GM21360 (cell line): ENCODE measurements around the gene LPCAT1.
"Not testable (repeated sequence)": the region's sequence is repeated elsewhere in the genome, so short reads cannot be mapped to it uniquely, and the experiment has no call there.

Source experiments
- ATAC-seq: cut with Tn5 transposase; IDR thresholded peaks from one replicate; pipeline ENCODE4 v1.9.1; 2021; ENCODE audit warnings: mild to moderate bottlenecking, moderate library complexity; ENCODE audit not compliant: unreplicated experiment

The LPCAT1 gene

DNA sequence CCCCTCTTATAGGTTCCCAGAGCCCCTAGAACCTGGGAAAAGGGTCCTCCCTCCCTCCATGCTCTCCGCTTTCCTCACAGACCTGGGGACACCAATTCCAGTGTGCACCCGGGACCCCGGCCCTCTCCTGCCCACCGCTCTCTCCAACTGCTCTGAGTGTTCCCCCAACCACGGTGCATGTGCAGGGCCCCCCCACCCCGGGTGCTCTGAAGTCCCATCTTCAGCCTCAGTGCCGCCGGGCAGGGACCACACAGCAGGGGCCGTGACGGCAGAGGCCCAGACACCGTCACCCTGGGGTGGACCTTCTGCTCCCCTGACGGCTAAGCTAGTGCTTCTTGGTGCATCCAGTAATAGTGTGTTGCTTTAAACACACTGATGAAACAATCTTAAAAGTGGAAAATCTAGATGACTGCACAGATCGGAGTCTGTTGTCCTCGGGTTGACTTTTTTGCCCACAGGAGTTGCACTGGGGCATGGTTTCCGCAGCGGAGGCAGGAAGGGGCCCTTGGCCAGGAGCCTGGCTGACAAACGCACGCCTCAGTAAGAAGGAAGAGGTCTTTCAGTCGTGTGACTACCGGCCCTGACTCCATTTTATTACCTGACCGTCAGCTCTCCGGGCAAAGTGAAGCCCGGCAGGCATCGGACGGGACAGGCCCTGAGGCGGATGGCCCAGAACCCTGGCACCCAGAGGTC lies 42.3 kb downstream of the LPCAT1 start:
- no peak for ATAC-seq

DNA sequence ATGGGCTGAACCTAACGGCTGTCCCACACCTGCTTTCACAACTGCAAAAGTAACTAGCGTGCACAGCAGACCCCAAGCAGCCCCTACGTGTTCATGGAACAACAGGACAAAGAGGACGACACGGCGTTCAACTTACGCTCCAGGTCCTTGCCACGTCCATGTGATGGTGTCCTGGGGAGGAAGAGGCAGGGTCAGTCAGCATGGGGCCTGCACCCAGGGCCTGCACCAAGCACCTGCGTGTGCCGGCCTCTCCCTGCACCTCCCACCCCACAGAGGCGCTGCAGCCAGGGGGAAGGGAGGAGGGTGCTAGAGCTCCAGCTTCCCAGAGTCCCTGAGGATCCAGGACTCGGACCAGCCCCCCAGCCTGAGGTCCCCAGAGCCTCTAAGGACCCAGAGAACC lies 43.0 kb downstream of the LPCAT1 start:
- ATAC-seq = no peak

DNA sequence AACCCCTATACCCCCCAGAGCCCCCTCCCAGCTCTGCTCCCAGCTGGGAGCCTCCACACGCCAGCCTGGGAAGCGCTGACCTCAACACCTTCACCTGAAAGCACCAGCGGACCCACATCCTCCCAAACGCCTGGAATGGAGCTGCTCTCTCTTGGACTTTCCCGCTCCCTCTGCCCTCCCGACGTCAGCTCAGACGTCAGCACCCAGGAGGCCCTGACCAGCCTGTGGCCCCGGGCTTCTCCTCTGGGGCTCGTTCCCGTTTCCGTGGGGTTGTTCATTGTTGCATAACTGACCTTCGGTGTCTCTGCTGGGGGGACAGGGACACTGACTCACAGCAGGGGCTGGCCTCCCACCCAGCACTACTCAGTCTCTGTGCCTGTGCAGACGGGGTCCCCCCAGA lies 43.5 kb downstream of the LPCAT1 start:
- peak; percentile 29 for ATAC-seq

DNA sequence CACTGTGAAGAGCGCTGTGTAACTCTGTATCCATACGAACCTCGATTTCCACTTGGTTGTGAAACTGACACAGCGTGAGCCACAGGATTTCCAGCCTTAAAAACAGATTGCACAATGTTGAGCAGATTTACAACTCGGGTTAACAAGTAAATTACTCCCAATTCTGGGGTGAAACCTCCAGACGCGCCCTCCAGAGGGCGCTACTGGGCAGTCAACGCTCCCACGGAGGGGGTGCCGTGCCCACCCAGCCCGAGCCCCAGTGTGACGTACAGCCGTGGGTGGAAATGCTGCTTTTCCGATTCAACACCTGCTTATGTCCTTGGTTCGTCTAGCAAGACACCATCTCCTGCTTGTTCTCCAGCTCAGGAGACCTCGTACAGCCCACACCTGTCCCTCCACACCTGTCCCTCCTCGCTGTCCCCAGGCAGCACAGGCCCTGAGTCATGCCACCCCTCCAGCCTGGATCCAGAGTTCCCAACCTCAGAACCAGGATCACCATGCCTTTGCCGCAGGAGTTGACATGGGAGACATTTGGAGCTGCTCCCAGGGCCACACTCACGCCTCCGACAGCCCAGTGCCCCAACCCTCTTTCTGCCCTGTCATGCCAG lies 44.1 kb downstream of the LPCAT1 start:
- ATAC-seq = no peak

DNA sequence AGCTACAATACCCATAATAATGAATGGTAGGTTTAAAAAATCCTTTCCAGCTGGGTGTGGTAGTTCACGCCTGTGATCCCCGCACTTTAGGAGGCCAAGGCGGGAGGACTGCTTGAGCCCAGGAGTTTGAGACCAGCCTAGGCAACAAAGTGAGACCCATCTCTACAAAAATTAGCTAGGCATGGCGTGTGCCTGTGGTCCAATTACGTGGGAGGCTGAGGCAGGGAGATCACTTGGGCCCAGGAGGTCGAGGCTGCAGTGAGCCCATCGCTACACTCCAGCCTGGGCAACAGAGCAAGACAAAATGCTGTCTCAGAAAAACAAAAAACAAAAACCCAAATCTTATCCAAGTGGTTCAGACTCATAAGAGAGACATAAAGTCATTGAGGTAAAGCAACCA lies 44.7 kb downstream of the LPCAT1 start:
- no peak for ATAC-seq

DNA sequence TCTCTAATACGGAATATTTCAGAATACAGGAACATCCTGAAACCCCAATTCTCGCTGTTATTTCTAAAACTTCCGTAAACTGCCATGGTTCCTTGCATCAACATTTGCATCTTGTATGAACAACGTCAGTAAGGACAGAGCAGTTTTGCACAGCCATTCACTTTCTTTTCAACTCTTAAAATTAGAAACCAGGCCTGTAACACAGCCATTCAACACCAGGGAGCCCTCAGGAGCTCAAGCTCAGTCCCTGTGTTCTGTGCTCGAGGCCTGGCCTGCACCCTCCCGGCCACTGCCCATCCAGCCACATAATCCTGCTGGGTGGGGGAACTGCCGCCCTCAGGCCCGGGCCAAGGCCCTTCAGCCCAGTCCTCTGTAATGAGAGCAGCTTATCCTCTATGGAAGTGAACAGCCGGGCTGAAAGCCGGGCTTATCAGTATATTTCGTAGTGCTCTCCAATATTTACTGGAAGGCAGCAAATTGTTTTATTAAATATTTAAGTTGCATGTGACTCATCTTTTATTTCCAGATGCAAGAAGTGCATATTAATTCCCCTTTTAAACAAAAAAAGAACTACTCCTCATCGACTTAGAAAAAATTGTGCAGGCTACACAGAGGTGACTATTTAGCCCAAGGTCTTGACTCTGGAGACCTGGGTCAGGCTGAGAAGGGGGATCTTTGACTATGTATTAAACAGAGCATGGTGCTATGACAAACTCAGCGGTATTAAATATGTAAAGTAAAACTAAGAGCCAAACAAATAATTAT lies 45.3 kb downstream of the LPCAT1 start:
- no peak for ATAC-seq

DNA sequence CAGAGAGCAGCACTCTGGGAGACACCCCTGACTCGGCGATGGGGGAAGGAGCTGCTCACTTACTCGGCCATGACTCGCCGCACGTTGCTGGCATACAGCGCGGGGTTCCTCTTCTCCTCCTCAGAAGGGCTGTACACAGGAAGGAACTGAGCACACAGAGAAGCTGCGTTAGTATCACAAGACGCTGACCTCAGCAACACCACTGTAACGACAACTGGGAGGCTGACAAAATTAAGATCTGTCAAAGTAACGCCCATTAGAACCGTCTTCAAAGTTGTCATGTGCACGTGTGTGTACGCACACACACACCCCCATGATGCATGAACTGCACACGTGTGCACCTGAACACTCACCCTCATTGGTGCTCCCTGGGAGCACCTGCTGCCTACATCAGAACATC lies 46.4 kb downstream of the LPCAT1 start:
- ATAC-seq = no peak

DNA sequence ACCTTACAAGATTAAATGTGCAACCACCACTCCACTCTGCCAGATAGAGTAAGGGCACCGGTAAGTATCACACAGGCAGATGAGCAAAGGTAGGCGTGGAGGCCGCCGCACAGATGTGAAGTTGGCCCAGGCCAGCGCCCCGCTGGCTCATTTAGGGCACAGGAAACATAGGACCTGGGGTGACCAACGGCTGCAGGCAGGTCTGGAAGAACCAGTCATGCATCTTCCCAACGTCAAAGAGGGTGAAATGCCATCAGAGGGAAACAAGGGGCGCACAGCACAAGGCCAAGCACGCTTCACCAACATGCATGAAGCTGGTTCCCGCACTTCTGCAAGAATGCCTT lies 46.8 kb downstream of the LPCAT1 start:
- no peak for ATAC-seq

DNA sequence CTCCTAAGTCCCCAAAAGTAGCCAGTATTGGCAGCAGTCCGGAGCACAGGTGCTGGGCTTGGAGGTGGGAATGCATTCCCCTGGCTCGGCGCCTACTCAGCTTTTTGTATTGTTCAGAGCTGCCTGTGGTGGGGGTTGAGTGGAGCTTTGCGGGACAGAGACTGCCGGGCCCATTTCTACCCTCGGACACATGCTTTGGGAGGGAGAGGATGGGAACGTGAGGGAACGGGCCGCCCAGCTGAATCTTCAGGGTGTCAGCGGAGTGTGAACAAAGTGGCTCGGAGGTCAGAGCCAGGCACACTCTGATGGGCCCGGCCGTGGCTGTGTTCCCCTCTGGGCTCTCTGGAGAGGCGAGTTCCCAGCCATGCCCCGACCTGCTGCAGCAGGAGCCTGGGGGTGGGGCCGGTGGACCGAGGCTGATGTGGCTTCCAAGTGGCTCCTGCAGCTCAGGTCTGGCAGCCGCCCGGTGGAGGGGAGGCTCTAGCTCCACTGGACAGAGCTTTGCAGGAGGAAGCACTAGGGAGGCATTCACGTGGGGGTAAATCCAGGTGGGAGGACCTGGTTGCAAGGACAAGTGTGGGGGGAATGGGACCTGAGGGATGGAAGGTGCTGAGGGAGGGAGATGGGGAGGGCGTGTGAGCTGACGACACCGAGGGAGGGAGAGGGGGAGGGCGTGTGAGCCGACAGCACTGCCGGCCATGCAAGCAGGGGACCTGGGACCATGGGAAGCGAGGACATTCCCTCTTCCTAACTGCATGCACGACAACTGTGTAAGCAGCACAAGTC lies 47.4 kb downstream of the LPCAT1 start:
- no peak for ATAC-seq

DNA sequence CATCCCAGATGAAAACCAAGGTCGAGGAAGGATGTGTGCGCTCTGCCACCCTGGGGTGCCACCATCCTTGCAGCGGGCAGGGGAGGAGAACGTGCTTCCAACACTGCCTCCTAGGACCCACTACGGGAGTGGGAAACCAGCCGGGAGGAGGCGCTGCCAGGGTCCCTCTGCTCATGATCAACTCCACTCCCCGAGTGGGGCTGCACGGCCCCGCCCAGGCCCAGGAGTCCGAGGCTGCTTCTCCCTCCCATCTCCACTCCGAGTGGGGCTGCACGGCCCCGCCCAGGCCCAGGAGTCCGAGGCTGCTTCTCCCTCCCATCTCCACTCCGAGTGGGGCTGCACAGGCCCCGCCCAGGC lies 48.2 kb downstream of the LPCAT1 start:
- not testable (repeated sequence) for ATAC-seq

DNA sequence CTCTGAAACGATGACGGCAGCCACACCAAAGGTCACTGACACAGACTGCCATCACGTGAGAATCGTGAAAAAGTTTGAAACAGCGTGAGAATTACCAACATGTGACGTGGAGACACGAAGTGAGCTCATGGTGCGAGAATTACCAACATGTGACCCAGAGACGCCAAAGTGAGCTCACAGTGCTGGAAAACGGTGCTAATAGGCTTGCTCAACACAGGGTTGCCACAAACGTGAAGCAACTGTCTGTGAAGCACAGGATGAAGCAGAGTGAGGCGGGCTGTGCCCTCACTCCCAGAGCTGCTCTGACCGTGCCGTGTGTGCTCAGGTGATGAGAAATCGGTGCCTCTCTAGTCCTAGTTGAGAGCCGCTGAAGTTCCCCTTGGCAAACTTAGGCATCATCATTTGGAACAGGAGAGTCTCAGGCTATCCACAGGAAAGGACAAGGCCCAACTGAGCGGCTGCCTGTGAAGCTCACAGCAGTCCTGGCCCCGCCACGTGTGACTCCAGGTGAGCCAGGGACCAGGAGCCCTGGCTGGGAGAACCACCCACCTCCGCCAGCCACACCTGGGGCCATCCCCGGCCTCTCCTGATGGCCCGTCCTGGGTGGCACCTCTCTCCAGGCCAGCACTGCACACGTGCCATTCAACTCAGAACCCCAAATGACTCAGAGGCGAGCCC lies 48.8 kb downstream of the LPCAT1 start:
- no peak for ATAC-seq

DNA sequence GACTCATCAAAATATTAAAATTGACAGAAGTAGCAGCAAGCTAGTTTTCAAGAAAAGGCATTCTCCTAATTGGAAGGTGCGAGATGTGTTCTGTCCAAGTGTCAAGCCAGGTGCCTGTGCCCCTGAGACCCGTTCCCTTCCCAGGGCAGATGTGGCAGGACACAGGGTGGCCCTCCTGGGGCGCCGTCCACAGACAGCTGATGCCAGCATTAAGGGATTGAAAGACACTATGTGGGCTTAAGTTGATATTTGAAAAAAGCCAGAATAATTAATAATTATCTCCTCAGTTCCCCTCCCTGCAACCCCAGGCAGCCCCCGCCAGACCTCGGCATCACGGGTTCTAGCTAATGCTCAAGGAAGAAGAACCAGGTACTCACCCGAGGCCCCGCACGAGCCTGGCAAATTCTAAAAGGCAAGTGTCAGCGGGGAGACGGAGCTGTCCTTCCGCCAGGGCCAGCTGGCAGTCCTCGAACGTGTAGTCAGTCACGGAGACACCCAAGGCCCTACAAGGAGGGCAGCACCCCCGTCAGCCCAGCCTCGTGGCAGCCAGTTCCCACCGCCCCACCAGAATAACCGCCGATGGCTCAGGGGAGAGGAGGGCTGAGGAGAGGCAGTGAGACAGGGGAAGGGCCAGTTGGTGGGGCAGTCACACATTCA lies 49.4 kb downstream of the LPCAT1 start:
- ATAC-seq = no peak

DNA sequence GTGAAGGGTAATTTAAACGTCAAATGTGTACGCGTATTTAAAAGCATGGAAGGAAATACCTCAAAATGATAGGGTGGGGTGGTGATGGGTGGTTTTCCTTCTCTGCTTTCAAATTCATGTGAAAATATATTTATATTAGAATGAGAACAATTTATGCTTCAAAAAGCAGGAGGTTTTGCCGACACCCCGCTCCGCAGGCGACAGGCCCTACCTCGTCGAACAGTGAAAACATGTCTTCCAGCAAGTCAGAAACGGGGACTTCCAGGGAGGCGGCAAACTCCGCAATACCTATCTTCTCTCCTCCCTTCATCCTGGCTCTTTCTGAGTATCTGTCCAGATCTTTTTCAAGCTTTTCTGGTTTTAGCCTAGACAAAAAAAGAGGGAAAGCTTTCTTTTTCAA lies 50.0 kb downstream of the LPCAT1 start:
- no peak for ATAC-seq

DNA sequence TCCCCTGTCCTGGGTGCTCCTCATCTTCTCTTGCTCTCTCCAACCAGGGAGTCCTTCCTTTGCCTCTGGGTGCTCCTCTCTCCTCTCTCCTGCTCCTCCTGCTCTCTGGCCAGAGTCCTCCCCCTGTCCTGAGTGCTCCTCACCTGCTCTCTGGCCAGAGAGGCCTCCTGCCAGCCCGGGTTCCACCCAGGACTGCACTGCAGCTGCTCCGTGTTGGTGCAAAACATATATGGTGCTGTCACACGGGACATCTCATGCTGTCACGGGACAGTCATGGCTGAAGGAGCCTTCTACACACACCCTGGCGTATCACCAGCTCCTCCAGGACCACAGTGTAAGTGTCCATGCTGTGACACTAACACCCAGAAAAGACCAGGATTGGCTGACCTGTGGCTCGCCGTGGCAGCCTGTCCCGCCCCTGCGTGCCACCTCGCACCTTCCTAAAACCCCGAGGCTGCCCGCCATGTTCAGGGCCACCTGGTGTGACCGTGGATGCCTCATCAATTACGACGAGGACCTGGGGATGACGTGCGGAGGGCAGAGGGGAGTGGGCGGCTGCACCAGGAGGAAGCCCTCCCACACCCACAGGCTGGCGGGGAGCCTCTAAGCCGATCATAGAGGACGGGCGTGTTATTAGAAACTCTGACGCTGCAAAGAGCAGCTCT lies 50.7 kb downstream of the LPCAT1 start:
- ATAC-seq = no peak

DNA sequence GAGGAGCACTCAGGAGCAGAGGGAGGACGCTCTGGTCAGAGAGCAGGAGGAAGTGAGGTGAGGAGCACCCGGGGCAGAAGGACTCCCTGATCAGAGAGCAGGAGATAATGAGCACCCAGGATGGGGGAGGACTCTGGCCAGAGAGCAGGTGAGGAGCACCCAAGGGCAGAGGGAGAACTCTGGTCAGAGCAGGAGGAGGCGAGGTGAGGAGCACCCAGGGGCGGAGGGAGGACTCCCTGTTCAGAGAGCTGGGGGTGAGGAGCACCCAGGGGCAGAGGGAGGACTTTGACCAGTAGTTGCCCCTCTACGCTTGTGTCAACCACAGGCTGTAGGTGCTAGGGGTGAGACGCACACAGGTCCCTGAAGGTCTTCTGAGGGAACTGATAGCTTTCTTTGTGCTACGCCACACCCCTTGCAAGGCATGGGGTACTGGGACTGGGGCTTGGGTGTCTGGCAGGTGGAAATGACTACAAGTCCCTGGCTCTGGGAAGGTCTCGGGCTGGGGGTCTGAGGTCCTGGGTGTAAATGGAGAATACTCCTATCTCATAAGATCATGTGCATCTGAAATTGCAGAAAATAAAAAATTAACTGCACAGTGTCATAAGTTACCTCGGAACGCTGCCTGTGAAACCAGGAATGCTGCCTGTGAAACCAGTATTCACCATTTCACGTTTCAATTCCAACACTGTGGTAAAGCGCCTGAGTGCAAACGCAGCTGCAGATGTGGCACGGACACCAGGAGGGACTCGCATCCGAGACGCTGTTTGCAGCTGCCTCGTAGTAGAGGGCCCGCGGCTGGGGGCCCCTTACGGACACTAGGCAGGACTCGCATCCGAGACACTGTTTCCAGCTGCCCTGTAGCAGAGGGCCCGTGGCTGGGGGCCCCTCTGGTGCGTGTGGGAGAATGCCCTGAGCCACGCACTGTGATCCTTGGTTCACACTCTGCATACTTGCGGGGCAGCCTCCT lies 51.5 kb downstream of the LPCAT1 start:
- no peak for ATAC-seq

DNA sequence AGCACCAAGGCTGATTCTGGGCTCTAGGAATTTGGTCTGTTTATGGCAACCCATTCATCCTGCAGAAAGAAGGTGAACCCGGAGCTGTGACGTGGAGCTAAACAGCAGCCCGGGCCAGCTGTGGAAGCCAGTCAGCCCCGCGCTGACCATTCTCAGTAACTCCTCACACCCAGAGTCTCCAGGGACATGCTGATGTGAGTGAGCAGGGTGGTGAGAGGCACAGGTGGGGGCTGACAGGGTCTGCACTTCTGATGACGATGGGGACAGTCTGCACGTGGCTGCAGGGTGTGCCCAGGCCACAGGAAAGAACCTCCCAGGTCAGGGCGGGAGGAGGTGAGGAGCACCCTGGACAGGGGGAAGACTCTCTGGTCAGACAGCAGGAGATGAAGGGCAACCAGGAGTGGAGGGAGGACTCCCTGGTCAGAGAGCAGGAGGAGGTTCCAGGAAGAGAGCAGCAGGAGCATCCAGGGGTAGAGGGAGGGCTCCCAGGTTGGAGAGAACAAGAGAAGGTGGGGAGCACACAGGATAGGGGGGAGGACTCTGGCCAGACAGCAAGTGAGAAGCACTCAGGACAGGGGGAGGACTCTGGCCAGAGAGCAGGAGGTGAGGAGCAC lies 52.4 kb downstream of the LPCAT1 start:
- no peak for ATAC-seq

DNA sequence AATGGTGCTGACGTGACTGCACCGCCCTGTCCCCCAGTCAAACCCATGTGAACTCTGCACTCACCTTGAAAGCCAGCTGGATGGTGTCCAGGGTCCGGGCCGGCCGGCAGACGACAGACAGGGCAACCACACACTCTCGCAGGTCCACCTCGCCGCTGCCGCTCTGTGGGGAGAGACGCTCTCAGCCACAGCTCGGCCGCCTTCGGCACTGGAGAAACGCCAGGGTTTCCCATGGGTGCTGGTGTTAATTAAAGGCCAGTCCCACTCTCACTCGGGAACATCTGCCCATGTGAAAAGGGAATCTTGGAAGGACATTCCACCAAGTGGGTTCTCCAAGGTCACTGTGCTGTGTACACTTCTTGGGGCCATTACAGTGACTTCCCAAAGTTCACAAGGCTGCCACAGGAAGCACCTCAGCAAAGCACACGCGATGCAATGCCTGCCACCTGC lies 53.0 kb downstream of the LPCAT1 start:
- no peak for ATAC-seq
